Panc1 (cell line): Measurements from ENCODE around the gene RNF135. TPM values are rescaled to one million over a fixed set of nuclear protein-coding genes. Genes with fewer than 3 reads are reported as not detected.
"Not testable (repeated sequence)": the region's sequence is repeated elsewhere in the genome, so short reads cannot be mapped to it uniquely, and the experiment has no call there.

Experiments used
- ATAC-seq: fragments of 200-7000 bp; cut with Tn5 transposase; 2 replicates; pipeline ENCODE4 v1.9.1; 2020; ENCODE audit warnings: mild to moderate bottlenecking, moderate library complexity
- BruUV-seq: library from RNA; stranded (reverse); fragments of 400-500 nt; replicated peaks from 2 replicates; lab custom pipeline; 2021; lab: Mats Ljungman, UMichigan
- CTCF ChIA-PET: fragments of 300-600 bp; sonication (Branson Sonifier 250); formaldehyde crosslinking; loops from one replicate; lab custom pipeline; 2022; ENCODE audit warnings: antibody characterized with exemption; lab: Charles Lee
- POLR2A ChIA-PET: fragments of 300-600 bp; sonication (Branson Sonifier 250); formaldehyde crosslinking; loops from one replicate; lab custom pipeline; 2022; ENCODE audit warnings: antibody characterized with exemption; lab: Charles Lee
- DNase-seq: peaks from one replicate; pipeline ENCODE4 v3.0.0-alpha.2; 2010; ENCODE audit warnings: low read depth, low spot score
- H3K27ac ChIP-seq: 2 replicates; pipeline ENCODE4 v1.5.1; 2011; ENCODE audit warnings: mild to moderate bottlenecking, low read length, inconsistent platforms
- H3K27me3 ChIP-seq: fragments of 200-500 bp; sonication (Bioruptor generic); 2 replicates; pipeline ENCODE4 v1.6.0; 2014; ENCODE audit warnings: low read length, inconsistent platforms; ENCODE audit not compliant: control insufficient read depth, insufficient read depth
- H3K36me3 ChIP-seq: fragments of 200-500 bp; sonication (Bioruptor generic); 2 replicates; pipeline ENCODE4 v1.5.1; 2014; ENCODE audit warnings: inconsistent platforms, mild to moderate bottlenecking, low read length, moderate library complexity; ENCODE audit not compliant: control insufficient read depth, insufficient read depth
- H3K4me1 ChIP-seq: 2 replicates; pipeline ENCODE4 v1.5.1; 2011; ENCODE audit warnings: inconsistent platforms, mild to moderate bottlenecking, low read length, moderate library complexity; ENCODE audit not compliant: control insufficient read depth, insufficient read depth
- H3K4me3 ChIP-seq, 2 experiments: 2 replicates each; pipeline ENCODE4 v1.5.1; 2011 to 2012; ENCODE audit warnings: low read depth in 2 of 2, low read length in 2 of 2, mild to moderate bottlenecking in 2 of 2, inconsistent platforms in 1 of 2, moderate library complexity in 1 of 2
- H3K9me3 ChIP-seq: fragments of 200-500 bp; sonication (Bioruptor generic); 2 replicates; pipeline ENCODE4 v1.5.1; 2014; ENCODE audit warnings: low read depth, mild to moderate bottlenecking, inconsistent platforms, low read length, moderate library complexity; ENCODE audit not compliant: control insufficient read depth, insufficient read depth
- POLR2AphosphoS5 ChIP-seq: IDR thresholded peaks from 2 replicates; pipeline ENCODE4 v1.6.1; 2012; ENCODE audit warnings: mild to moderate bottlenecking, low read depth, low read length, moderate library complexity
- SIN3A ChIP-seq: IDR thresholded peaks from 2 replicates; pipeline ENCODE4 v1.6.1; 2012; ENCODE audit warnings: low read depth, mild to moderate bottlenecking, low read length, moderate library complexity, borderline replicate concordance; ENCODE audit not compliant: insufficient read depth
- TCF7L2 ChIP-seq: IDR thresholded peaks from 2 replicates; pipeline ENCODE4 v1.6.1; 2011; ENCODE audit warnings: mild to moderate bottlenecking, low read depth, low read length, inconsistent platforms
- in situ Hi-C: cut with HindIII; loops from 2 replicates; pipeline ENCODE4 v1.10.0; 2016; ENCODE audit warnings: low sequenced_read_pairs, low pct_unique_long_range_greater_than_20kb
- intact Hi-C: fragments of 100-400 bp; cut with micrococcal nuclease; formaldehyde crosslinking; loops from one replicate; pipeline ENCODE4 v1.10.0; 2022; ENCODE audit not compliant: unreplicated experiment
- total RNA-seq: library from RNA; stranded (reverse); gene quantifications from one replicate; pipeline ENCODE4 v1.2.1, GENCODE V29; 2021; ENCODE audit not compliant: unreplicated experiment
- TF ChIP-seq, protein P1 (sequence below): fragments of 450-650 bp; IDR thresholded peaks from 2 replicates; pipeline ENCODE4 v1.5.1; 2017; ENCODE audit warnings: mild to moderate bottlenecking
- TF ChIP-seq, protein P2 (sequence below), 2 experiments: IDR thresholded peaks; 2 replicates each; pipeline ENCODE4 v1.6.1; 2011 to 2012; ENCODE audit warnings: low read depth in 2 of 2, control low read depth in 1 of 2, low read length in 1 of 2, mild to moderate bottlenecking in 1 of 2, moderate library complexity in 1 of 2; ENCODE audit not compliant: insufficient read depth in 1 of 2

RNF135 gene
- total RNA-seq, 1 experiment from 2014 or later, result 41.8 TPM

DNA sequence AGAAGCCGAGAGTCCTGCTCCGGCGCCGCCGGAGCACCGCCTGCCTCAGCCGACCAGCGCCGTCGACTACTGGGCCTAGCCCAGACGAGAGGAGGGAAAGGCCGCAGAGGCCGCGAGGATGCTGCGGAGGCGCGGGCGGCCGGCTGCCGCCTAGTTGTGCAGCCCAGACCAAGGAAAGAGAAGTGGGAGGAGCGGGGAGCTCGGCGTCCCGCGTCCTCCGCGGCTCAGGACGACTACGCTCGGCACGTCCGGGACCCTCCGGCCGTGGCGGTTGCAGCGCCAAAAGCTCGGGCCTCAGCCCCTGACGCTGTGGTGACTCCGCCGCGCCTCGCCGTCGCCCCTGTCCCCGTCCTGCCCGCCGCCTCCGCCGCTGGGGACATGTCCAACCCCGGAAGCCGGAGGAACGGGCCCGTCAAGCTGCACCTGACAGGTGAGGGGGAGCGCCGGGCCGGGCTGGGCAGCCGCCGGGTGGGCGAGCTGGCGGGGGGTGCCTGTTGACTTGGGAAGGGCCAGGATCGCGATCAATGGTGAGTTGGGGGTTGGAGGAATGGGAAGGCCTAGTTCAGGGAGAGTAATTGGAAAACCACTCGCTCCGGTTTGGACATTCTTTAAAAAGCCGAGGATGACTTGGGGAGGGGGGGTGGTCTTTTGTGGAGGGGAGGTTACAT lies 37.7 kb downstream of the RNF135 start:
- no peaks in the 10 kb centered on the region for H3K4me1 ChIP-seq
- POLR2A ChIA-PET, result interaction anchor here (0.6 to 0.7 kb wide), 2 partner anchors 51 to 287 kb away, joined by 3 to 12 read pairs; no protein-coding TSS in a partner anchor
- H3K4me3 ChIP-seq, result peak overlapping the region; percentile 43 to 63
- peak overlapping the region; percentile 62 for H3K27ac ChIP-seq
- TF ChIP-seq, protein P1, sequence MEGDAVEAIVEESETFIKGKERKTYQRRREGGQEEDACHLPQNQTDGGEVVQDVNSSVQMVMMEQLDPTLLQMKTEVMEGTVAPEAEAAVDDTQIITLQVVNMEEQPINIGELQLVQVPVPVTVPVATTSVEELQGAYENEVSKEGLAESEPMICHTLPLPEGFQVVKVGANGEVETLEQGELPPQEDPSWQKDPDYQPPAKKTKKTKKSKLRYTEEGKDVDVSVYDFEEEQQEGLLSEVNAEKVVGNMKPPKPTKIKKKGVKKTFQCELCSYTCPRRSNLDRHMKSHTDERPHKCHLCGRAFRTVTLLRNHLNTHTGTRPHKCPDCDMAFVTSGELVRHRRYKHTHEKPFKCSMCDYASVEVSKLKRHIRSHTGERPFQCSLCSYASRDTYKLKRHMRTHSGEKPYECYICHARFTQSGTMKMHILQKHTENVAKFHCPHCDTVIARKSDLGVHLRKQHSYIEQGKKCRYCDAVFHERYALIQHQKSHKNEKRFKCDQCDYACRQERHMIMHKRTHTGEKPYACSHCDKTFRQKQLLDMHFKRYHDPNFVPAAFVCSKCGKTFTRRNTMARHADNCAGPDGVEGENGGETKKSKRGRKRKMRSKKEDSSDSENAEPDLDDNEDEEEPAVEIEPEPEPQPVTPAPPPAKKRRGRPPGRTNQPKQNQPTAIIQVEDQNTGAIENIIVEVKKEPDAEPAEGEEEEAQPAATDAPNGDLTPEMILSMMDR, result no peak
- TF ChIP-seq SIN3A (0 out of 2 replicates have a peak, but pooled peaks have one; percentile 37), POLR2AphosphoS5 (no peak), TCF7L2 (no peak)
- TF ChIP-seq, protein P2, sequence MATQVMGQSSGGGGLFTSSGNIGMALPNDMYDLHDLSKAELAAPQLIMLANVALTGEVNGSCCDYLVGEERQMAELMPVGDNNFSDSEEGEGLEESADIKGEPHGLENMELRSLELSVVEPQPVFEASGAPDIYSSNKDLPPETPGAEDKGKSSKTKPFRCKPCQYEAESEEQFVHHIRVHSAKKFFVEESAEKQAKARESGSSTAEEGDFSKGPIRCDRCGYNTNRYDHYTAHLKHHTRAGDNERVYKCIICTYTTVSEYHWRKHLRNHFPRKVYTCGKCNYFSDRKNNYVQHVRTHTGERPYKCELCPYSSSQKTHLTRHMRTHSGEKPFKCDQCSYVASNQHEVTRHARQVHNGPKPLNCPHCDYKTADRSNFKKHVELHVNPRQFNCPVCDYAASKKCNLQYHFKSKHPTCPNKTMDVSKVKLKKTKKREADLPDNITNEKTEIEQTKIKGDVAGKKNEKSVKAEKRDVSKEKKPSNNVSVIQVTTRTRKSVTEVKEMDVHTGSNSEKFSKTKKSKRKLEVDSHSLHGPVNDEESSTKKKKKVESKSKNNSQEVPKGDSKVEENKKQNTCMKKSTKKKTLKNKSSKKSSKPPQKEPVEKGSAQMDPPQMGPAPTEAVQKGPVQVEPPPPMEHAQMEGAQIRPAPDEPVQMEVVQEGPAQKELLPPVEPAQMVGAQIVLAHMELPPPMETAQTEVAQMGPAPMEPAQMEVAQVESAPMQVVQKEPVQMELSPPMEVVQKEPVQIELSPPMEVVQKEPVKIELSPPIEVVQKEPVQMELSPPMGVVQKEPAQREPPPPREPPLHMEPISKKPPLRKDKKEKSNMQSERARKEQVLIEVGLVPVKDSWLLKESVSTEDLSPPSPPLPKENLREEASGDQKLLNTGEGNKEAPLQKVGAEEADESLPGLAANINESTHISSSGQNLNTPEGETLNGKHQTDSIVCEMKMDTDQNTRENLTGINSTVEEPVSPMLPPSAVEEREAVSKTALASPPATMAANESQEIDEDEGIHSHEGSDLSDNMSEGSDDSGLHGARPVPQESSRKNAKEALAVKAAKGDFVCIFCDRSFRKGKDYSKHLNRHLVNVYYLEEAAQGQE (IDR thresholded peaks at IDR 0.05; ENCODE audit: insufficient read depth in 1 of 2, low read depth in 2 of 2, low read length in 1 of 2), result no peak
- peak; percentile 90 for ATAC-seq
- no peaks in the 10 kb centered on the region for H3K9me3 ChIP-seq
- intact Hi-C loops (no loop called here), in situ Hi-C loops (no loop called here)
- no peaks in the 10 kb centered on the region for H3K27me3 ChIP-seq
- no peak for DNase-seq
- BruUV-seq, result no TSS peak
- CTCF ChIA-PET, result interaction anchor here (0.7 to 1.0 kb wide), 3 partner anchors 197 to 209 kb away, joined by 3 to 7 read pairs (median 3); no protein-coding TSS in a partner anchor
- H3K36me3 ChIP-seq, result no peaks in the 10 kb centered on the region

DNA sequence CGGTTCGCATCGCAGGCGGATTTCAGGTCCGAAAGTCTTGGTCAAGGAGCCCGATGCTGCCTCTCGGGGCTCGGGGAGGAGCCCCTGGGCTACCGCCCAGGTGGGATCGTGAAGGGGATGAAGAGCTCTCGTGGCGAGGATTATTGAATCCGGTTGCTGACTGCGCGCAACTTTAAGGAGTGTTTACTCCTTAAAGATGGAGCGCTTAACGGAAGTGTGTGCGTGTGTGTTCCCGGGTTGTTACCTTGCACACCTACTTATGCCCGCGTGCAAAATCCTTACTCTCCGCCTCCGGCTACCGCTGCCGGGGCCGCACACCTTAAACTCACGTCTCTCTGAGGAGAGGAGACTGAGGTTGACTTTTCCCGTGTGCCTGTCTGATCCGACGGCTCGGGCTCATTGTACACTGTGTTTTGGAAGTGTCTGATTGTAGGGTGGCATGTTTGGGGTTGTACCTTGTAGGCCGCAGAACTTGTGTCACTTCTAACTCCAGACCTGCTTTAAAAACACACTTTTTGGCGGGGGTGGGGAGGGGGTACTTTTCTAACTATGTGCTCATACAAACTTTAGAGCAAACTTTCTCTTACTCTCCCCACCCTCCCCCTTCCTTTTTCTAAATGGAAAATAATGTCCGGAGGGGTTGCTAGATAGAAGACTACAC lies 38.3 kb downstream of the RNF135 start:
- peak overlapping the region; percentile 62; the same call in 1 of the 2 replicates for H3K27ac ChIP-seq
- H3K27me3 ChIP-seq, BruUV-seq, H3K9me3 ChIP-seq, H3K4me1 ChIP-seq, intact Hi-C loops, in situ Hi-C loops, H3K36me3 ChIP-seq, DNase-seq: not testable (repeated sequence)
- ChIA-PET POLR2A (interaction anchor here (0.6 kb wide), 3 partner anchors 57 to 286 kb away, joined by 3 read pairs; no protein-coding TSS in a partner anchor), CTCF (interaction anchor here (0.6 kb wide), 1 partner anchor 331 kb away, joined by 5 read pairs; no protein-coding TSS in a partner anchor)
- ATAC-seq, result peak; percentile 8; the same call in 1 of the 2 replicates
- H3K4me3 ChIP-seq, result peak overlapping the region; percentile 43 to 63

DNA sequence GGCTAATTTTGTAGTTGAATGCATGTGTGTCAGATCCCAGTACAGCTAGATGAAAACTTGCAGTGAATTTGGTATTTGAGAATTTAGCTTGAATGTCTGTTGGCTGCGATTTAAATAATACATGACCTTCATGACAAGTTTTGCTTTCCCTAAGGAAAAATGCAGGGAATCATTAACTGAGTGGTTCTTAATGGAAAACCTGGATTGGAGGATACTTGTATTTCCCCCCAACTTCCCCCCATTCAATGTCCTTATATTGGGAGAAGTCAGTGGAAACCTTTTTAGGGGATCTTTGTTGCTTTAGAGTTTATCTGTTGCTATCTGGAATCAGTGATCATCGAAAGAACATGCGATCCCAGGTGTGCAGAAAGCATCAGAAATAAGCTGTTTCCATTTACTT lies 39.2 kb downstream of the RNF135 start:
- H3K4me3 ChIP-seq, POLR2A ChIA-PET, H3K9me3 ChIP-seq, H3K27ac ChIP-seq, CTCF ChIA-PET, in situ Hi-C loops, H3K4me1 ChIP-seq, H3K27me3 ChIP-seq, intact Hi-C loops, BruUV-seq, ATAC-seq, H3K36me3 ChIP-seq, DNase-seq: not testable (repeated sequence)
